ENCODE data around the gene NAT9.

DNA sequence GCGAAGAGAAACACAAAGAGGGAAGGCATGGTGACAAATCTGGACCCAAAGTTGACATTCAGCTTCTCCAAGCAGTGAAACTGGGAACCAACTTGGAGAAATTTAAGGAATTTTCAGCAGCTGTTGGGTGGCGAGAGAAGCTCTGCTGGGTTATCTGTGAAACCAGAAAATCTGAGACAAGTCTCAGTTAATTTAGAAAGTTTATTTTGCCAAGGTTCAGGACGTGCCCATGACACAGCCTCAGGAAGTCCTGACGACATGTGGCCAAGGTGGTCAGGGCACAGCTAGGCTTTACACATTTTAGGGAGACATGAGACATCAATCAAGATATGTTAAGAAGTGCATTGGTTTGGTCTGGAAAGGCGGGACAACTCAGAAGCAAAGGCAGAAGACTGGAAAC lies 52.3 kb downstream of the NAT9 start:
- TF ChIP-seq, protein P1, sequence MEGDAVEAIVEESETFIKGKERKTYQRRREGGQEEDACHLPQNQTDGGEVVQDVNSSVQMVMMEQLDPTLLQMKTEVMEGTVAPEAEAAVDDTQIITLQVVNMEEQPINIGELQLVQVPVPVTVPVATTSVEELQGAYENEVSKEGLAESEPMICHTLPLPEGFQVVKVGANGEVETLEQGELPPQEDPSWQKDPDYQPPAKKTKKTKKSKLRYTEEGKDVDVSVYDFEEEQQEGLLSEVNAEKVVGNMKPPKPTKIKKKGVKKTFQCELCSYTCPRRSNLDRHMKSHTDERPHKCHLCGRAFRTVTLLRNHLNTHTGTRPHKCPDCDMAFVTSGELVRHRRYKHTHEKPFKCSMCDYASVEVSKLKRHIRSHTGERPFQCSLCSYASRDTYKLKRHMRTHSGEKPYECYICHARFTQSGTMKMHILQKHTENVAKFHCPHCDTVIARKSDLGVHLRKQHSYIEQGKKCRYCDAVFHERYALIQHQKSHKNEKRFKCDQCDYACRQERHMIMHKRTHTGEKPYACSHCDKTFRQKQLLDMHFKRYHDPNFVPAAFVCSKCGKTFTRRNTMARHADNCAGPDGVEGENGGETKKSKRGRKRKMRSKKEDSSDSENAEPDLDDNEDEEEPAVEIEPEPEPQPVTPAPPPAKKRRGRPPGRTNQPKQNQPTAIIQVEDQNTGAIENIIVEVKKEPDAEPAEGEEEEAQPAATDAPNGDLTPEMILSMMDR (IDR thresholded peaks at IDR 0.05; ENCODE audit: low read depth, low read length) = no peak
- TF ChIP-seq, protein P2, sequence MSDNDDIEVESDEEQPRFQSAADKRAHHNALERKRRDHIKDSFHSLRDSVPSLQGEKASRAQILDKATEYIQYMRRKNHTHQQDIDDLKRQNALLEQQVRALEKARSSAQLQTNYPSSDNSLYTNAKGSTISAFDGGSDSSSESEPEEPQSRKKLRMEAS (IDR thresholded peaks at IDR 0.05; ENCODE audit: low read depth, low read length) = no peak
- TF ChIP-seq POLR2A (IDR thresholded peaks at IDR 0.05; ENCODE audit: extremely low read depth, insufficient read length) = no peak

Data from NB4 (cell line).